ENCODE results near the gene NPC2. TPM values are rescaled to one million over a fixed set of nuclear protein-coding genes. Genes with fewer than 3 reads are reported as not detected.

Gene NPC2
- total and polyA plus RNA-seq, 9 of the 15 experiments (the other 6 are each of a cell fraction or from before 2014, with no cell fraction given), result 16.6 to 74.1 (median 32.6) TPM

GRCh38 chr14:74493343-74494261, 497 bp upstream of the NPC2 start, which contains the start of gene ISCA2 (continued):
- TF ChIP-seq LCOR (CRISPR knock-in tag; IDR thresholded peaks at IDR 0.05) (no peak), FOXP4 (CRISPR knock-in tag; IDR thresholded peaks at IDR 0.05; ENCODE audit: borderline replicate concordance) (no peak), UBTF (IDR thresholded peaks at IDR 0.05; ENCODE audit: borderline replicate concordance in 1 of 2, low read depth in 2 of 2, low read length in 2 of 2) (no peak), ZNF239 (CRISPR knock-in tag; IDR thresholded peaks at IDR 0.05) (no peak), HINFP (tag; conservative IDR thresholded peaks at IDR 0.05; ENCODE audit: low read depth) (no peak), RBFOX2 (IDR thresholded peaks at IDR 0.05; ENCODE audit: low read depth, low read length) (peak; percentile 80), SNIP1 (IDR thresholded peaks at IDR 0.05; ENCODE audit: low read depth) (no peak), NCOA2 (IDR thresholded peaks at IDR 0.05; ENCODE audit: partially characterized antibody in 2 of 2) (no peak), ZNF717 (CRISPR knock-in tag; IDR thresholded peaks at IDR 0.05) (no peak), ZNF24 (IDR thresholded peaks at IDR 0.05) (no peak), ERF (CRISPR knock-in tag; IDR thresholded peaks at IDR 0.05) (0 out of 2 replicates have a peak, but pooled peaks have one; percentile 71), ZNF511 (CRISPR knock-in tag; IDR thresholded peaks at IDR 0.05) (no peak), PBX2 (CRISPR knock-in tag; IDR thresholded peaks at IDR 0.05; ENCODE audit: low read depth) (no peak), PBX2 (tag; conservative IDR thresholded peaks at IDR 0.05; ENCODE audit: low read depth) (no peak), SMAD3 (CRISPR knock-in tag; conservative IDR thresholded peaks at IDR 0.05) (no peak), HES1 (IDR thresholded peaks at IDR 0.05; ENCODE audit: low read depth) (no peak), ZNF431 (CRISPR knock-in tag; IDR thresholded peaks at IDR 0.05) (no peak)

All from K562 (cell line).